ENCODE results near the gene MRPL57. TPM values are rescaled to one million over a fixed set of nuclear protein-coding genes. Genes with fewer than 3 reads are reported as not detected.
"Not testable (repeated sequence)": the region's sequence is repeated elsewhere in the genome, so short reads cannot be mapped to it uniquely, and the experiment has no call there.

MRPL57 gene
- total RNA-seq (2014; rRNA removed; shearing (Covaris generic)), result 20.1 and 32.7 TPM in 2 replicates

GRCh38 chr13:21176215-21176981 is at the start of gene MRPL57, which contains the start of gene SKA3:
MRPL57 (plus strand) TSS chr13:21176658; CDS start chr13:21176917, 259 bp downstream.
SKA3 (minus strand) TSS chr13:21176552; CDS start chr13:21176477, 75 bp downstream.
- DNase-seq (ENCODE audit: low read depth), result peak; percentile 90

- no peak for DNase-seq (ENCODE audit: low read depth)
Observed at GRCh38 chr13:21130116-21130515, 46.3 kb upstream of the MRPL57 start.

GRCh38 chr13:21133077-21133476 is 43.4 kb upstream of the MRPL57 start:
- DNase-seq (ENCODE audit: low read depth), result no peak

- DNase-seq (ENCODE audit: low read depth), result no peak
Observed at GRCh38 chr13:21134475-21134874, 42.0 kb upstream of the MRPL57 start.

- DNase-seq (ENCODE audit: low read depth), result not testable (repeated sequence)
Observed at GRCh38 chr13:21135833-21136232, 40.6 kb upstream of the MRPL57 start.

GRCh38 chr13:21137696-21138095 is 38.8 kb upstream of the MRPL57 start:
- DNase-seq (ENCODE audit: low read depth), result peak; percentile 51

GRCh38 chr13:21138561-21138960 is 37.9 kb upstream of the MRPL57 start:
- no peak for DNase-seq (ENCODE audit: low read depth)

- DNase-seq (ENCODE audit: low read depth), result no peak
Observed at GRCh38 chr13:21139374-21139773, 37.1 kb upstream of the MRPL57 start.

GRCh38 chr13:21142766-21143165 is 33.7 kb upstream of the MRPL57 start:
- no peak for DNase-seq (ENCODE audit: low read depth)

- DNase-seq (ENCODE audit: low read depth), result no peak
Observed at GRCh38 chr13:21147827-21148226, 28.6 kb upstream of the MRPL57 start.

- DNase-seq (ENCODE audit: low read depth), result no peak
Observed at GRCh38 chr13:21148557-21149258, 27.8 kb upstream of the MRPL57 start.

GRCh38 chr13:21149568-21149967 is 26.9 kb upstream of the MRPL57 start:
- DNase-seq (ENCODE audit: low read depth), result no peak

GRCh38 chr13:21150013-21150412 is 26.4 kb upstream of the MRPL57 start:
- no peak for DNase-seq (ENCODE audit: low read depth)

- DNase-seq (ENCODE audit: low read depth), result no peak
Observed at GRCh38 chr13:21152251-21152899, 24.1 kb upstream of the MRPL57 start.

GRCh38 chr13:21164631-21165030 is 11.8 kb upstream of the MRPL57 start:
- no peak for DNase-seq (ENCODE audit: low read depth)

- not testable (repeated sequence) for DNase-seq (ENCODE audit: low read depth)
Observed at GRCh38 chr13:21165606-21166005, 10.9 kb upstream of the MRPL57 start.

GRCh38 chr13:21171420-21171819 is 5.0 kb upstream of the MRPL57 start:
- no peak for DNase-seq (ENCODE audit: low read depth)

- DNase-seq (ENCODE audit: low read depth), result not testable (repeated sequence)
Observed at GRCh38 chr13:21173767-21174166, 2.7 kb upstream of the MRPL57 start.

GRCh38 chr13:21175656-21176214 is 723 bp upstream of the MRPL57 start:
- peak; percentile 39 for DNase-seq (ENCODE audit: low read depth)

- no peak for DNase-seq (ENCODE audit: low read depth)
Observed at GRCh38 chr13:21176982-21177284, 475 bp downstream of the MRPL57 start.

- no peak for DNase-seq (ENCODE audit: low read depth)
Observed at GRCh38 chr13:21181671-21182070, 5.2 kb downstream of the MRPL57 start.

- DNase-seq (ENCODE audit: low read depth), result not testable (repeated sequence)
Observed at GRCh38 chr13:21186410-21186809, 10.0 kb downstream of the MRPL57 start.
